IMR-90 (cell line): ENCODE measurements around the gene SEC22A. TPM values are rescaled to one million over a fixed set of nuclear protein-coding genes. Genes with fewer than 3 reads are reported as not detected.

Source experiments
- ATAC-seq: fragments of 200-7000 bp; cut with Tn5 transposase; 2 replicates; pipeline ENCODE4 v1.9.1; 2020; ENCODE audit warnings: low read depth, mild to moderate bottlenecking, moderate library complexity
- BruUV-seq: library from RNA; stranded (reverse); fragments of 400-500 nt; replicated peaks from 2 replicates; lab custom pipeline; 2021; lab: Mats Ljungman, UMichigan
- CTCF ChIA-PET: fragments of 300-600 bp; formaldehyde crosslinking; extraction: SDS; loops from one replicate; lab custom pipeline; 2021; ENCODE audit warnings: antibody characterized with exemption; lab: Yijun Ruan, JAX
- POLR2A ChIA-PET: fragments of 300-600 bp; sonication (Branson Sonifier 250); formaldehyde crosslinking; loops from one replicate; lab custom pipeline; 2022; ENCODE audit warnings: antibody characterized with exemption; ENCODE audit not compliant: unreplicated experiment; lab: Charles Lee
- DNase-seq: peaks from one replicate; pipeline ENCODE4 v3.0.0; 2013
- H2AFZ ChIP-seq: replicated peaks from 2 replicates; pipeline ENCODE3; 2013; ENCODE audit warnings: low read length, mild to moderate bottlenecking; ENCODE audit not compliant: poor library complexity
- H2AK5ac ChIP-seq: 2 replicates; pipeline ENCODE4 v1.6.1; 2013; ENCODE audit warnings: low read depth, low read length, inconsistent platforms
- H2AK9ac ChIP-seq: replicated peaks from 2 replicates; pipeline ENCODE3; 2013; ENCODE audit warnings: mild to moderate bottlenecking, low read depth, low read length, moderate library complexity; ENCODE audit not compliant: poor library complexity
- H2BK120ac ChIP-seq: 2 replicates; pipeline ENCODE4 v1.6.1; 2013; ENCODE audit warnings: low read depth, low read length, inconsistent platforms
- H2BK15ac ChIP-seq: 3 replicates; pipeline ENCODE4 v1.6.1; 2013; ENCODE audit warnings: low read depth, low read length, inconsistent platforms
- H2BK20ac ChIP-seq: 2 replicates; pipeline ENCODE4 v1.6.1; 2013; ENCODE audit warnings: low read depth, mild to moderate bottlenecking, inconsistent platforms, low read length, moderate library complexity
- H2BK5ac ChIP-seq: 2 replicates; pipeline ENCODE4 v1.6.1; 2013; ENCODE audit warnings: mild to moderate bottlenecking, low read depth, low read length, inconsistent platforms; ENCODE audit not compliant: poor library complexity, severe bottlenecking
- H3K14ac ChIP-seq: replicated peaks from 2 replicates; pipeline ENCODE4 v1.6.1; 2013; ENCODE audit warnings: low read depth, low read length, inconsistent platforms
- H3K18ac ChIP-seq: 2 replicates; pipeline ENCODE4 v1.6.1; 2013; ENCODE audit warnings: low read depth, low read length, control low read depth
- H3K23ac ChIP-seq: 2 replicates; pipeline ENCODE4 v1.6.1; 2013; ENCODE audit warnings: low read depth, low read length, inconsistent platforms
- H3K27ac ChIP-seq: 2 replicates; pipeline ENCODE4 v1.5.1; 2013; ENCODE audit warnings: mild to moderate bottlenecking, control low read depth, low read length; ENCODE audit not compliant: insufficient read depth
- H3K27me3 ChIP-seq: 2 replicates; pipeline ENCODE4 v1.6.1; 2013; ENCODE audit warnings: low read length; ENCODE audit not compliant: control insufficient read depth, insufficient read depth
- H3K36me3 ChIP-seq: 2 replicates; pipeline ENCODE4 v1.6.1; 2013; ENCODE audit warnings: low read length, mixed read lengths; ENCODE audit not compliant: control insufficient read depth, insufficient read depth
- H3K4ac ChIP-seq: 2 replicates; pipeline ENCODE4 v1.6.1; 2013; ENCODE audit warnings: low read depth, low read length, inconsistent platforms
- H3K4me1 ChIP-seq: 2 replicates; pipeline ENCODE4 v1.6.1; 2013; ENCODE audit warnings: low read length, mixed read lengths; ENCODE audit not compliant: control insufficient read depth, insufficient read depth
- H3K4me2 ChIP-seq: 2 replicates; pipeline ENCODE4 v1.6.1; 2013; ENCODE audit warnings: low read depth, mild to moderate bottlenecking, control low read depth, low read length, moderate library complexity
- H3K4me3 ChIP-seq: 2 replicates; pipeline ENCODE4 v1.5.1; 2013; ENCODE audit warnings: low read depth, mild to moderate bottlenecking, control low read depth, low read length, moderate library complexity; ENCODE audit not compliant: insufficient read depth
- H3K56ac ChIP-seq: 2 replicates; pipeline ENCODE4 v1.6.1; 2013; ENCODE audit warnings: low read length, inconsistent platforms; ENCODE audit not compliant: insufficient read depth; ENCODE audit errors: extremely low read depth
- H3K79me1 ChIP-seq, 2 experiments: 2 replicates each; pipeline ENCODE4 v1.6.1; 2013; ENCODE audit warnings: low read length in 2 of 2, inconsistent platforms in 1 of 2, low read depth in 1 of 2
- H3K9ac ChIP-seq: 2 replicates; pipeline ENCODE4 v1.6.1; 2013; ENCODE audit warnings: low read depth, low read length, control low read depth
- H3K9me1 ChIP-seq: 2 replicates; pipeline ENCODE4 v1.6.1; 2013; ENCODE audit warnings: low read length, inconsistent platforms; ENCODE audit not compliant: insufficient read depth
- H3K9me3 ChIP-seq: 2 replicates; pipeline ENCODE4 v1.6.1; 2013; ENCODE audit warnings: low read length; ENCODE audit not compliant: control insufficient read depth, insufficient read depth
- H4K20me1 ChIP-seq: 2 replicates; pipeline ENCODE4 v1.6.1; 2013; ENCODE audit warnings: low read length, inconsistent platforms; ENCODE audit not compliant: insufficient read depth
- H4K5ac ChIP-seq: 2 replicates; pipeline ENCODE4 v1.6.1; 2013; ENCODE audit warnings: mild to moderate bottlenecking, low read depth, low read length, control low read depth
- H4K8ac ChIP-seq, 2 experiments: 2 replicates each; pipeline ENCODE4 v1.6.1; 2013; ENCODE audit warnings: low read depth in 2 of 2, low read length in 2 of 2, control low read depth in 1 of 2, inconsistent platforms in 1 of 2
- H4K91ac ChIP-seq: 2 replicates; pipeline ENCODE4 v1.6.1; 2013; ENCODE audit warnings: low read depth, low read length, inconsistent platforms; ENCODE audit not compliant: insufficient read depth
- BHLHE40 ChIP-seq: fragments of 150-350 bp; IDR thresholded peaks from 2 replicates; pipeline ENCODE4 v1.6.1; 2016; ENCODE audit warnings: mild to moderate bottlenecking, low read depth, low read length
- CEBPB ChIP-seq: IDR thresholded peaks from 2 replicates; pipeline ENCODE4 v1.6.1; 2012; ENCODE audit warnings: low read depth, low read length, improper control_type of control experiment
- CHD1 ChIP-seq: IDR thresholded peaks from 2 replicates; pipeline ENCODE4 v1.6.1; 2012; ENCODE audit warnings: low read depth, low read length, improper control_type of control experiment
- CTCF ChIP-seq: conservative IDR thresholded peaks from 2 replicates; pipeline ENCODE4 v1.5.1; 2012; ENCODE audit warnings: mild to moderate bottlenecking, low read depth, low read length, improper control_type of control experiment
- ELK1 ChIP-seq: fragments of 150-350 bp; IDR thresholded peaks from 2 replicates; pipeline ENCODE4 v1.6.1; 2016; ENCODE audit warnings: low read depth, mild to moderate bottlenecking, low read length, moderate library complexity, borderline replicate concordance
- FOS ChIP-seq: fragments of 150-350 bp; IDR thresholded peaks from 2 replicates; pipeline ENCODE4 v1.6.1; 2016; ENCODE audit warnings: low read depth, low read length
- MAFK ChIP-seq: IDR thresholded peaks from 2 replicates; pipeline ENCODE4 v1.6.1; 2012; ENCODE audit warnings: low read depth, low read length, improper control_type of control experiment
- MAZ ChIP-seq: IDR thresholded peaks from 2 replicates; pipeline ENCODE4 v1.6.1; 2012; ENCODE audit warnings: low read depth, mild to moderate bottlenecking, low read length, improper control_type of control experiment, moderate library complexity, borderline replicate concordance
- MXI1 ChIP-seq: IDR thresholded peaks from 2 replicates; pipeline ENCODE4 v1.6.1; 2012; ENCODE audit warnings: low read depth, mild to moderate bottlenecking, low read length, moderate library complexity, borderline replicate concordance
- NFE2L2 ChIP-seq: fragments of 150-350 bp; IDR thresholded peaks from 2 replicates; pipeline ENCODE4 v1.6.1; 2016; ENCODE audit warnings: low read depth, mild to moderate bottlenecking, low read length
- POLR2A ChIP-seq: IDR thresholded peaks from 2 replicates; pipeline ENCODE4 v1.6.1; 2012; ENCODE audit warnings: mild to moderate bottlenecking, low read depth, low read length
- RAD21 ChIP-seq: IDR thresholded peaks from 2 replicates; pipeline ENCODE4 v1.6.1; 2012; ENCODE audit warnings: low read length, improper control_type of control experiment
- RCOR1 ChIP-seq: IDR thresholded peaks from 2 replicates; pipeline ENCODE4 v1.6.1; 2012; ENCODE audit warnings: mild to moderate bottlenecking, low read length, improper control_type of control experiment; ENCODE audit not compliant: insufficient replicate concordance
- RFX5 ChIP-seq: IDR thresholded peaks from 2 replicates; pipeline ENCODE4 v1.8.0; 2012; ENCODE audit warnings: low read depth, mild to moderate bottlenecking, low read length, moderate library complexity
- SMC3 ChIP-seq: fragments of 150-350 bp; IDR thresholded peaks from 2 replicates; pipeline ENCODE4 v1.6.1; 2016; ENCODE audit warnings: low read depth, mild to moderate bottlenecking, antibody characterized with exemption, low read length, moderate library complexity
- USF2 ChIP-seq: fragments of 150-350 bp; IDR thresholded peaks from 2 replicates; pipeline ENCODE4 v1.6.1; 2017; ENCODE audit warnings: mild to moderate bottlenecking, antibody characterized with exemption, low read length, low read depth
- WGBS, 2 experiments: methylation state at CpG; one replicate each; pipeline versions ENCODE4 v1.1.5 to v1.1.7; 2013; ENCODE audit warnings: missing lambda C conversion rate in 2 of 2; ENCODE audit not compliant: insufficient read length in 1 of 2; ENCODE audit errors: extremely low coverage in 2 of 2; 5-methylcytosine and 5-hydroxymethylcytosine counted together
- dilution Hi-C: fragments of 300-500 bp; cut with HindIII; formaldehyde crosslinking; loops from one replicate; pipeline ENCODE4 v1.14.3; 2018; ENCODE audit warnings: low sequenced_read_pairs; ENCODE audit not compliant: unreplicated experiment
- in situ Hi-C: fragments of 300-500 bp; cut with MboI; formaldehyde crosslinking; loops from 3 replicates; pipeline ENCODE4 v1.14.3; 2019; ENCODE audit warnings: low sequenced_read_pairs, inconsistent platforms, mixed read lengths
- intact Hi-C: fragments of 100-400 bp; cut with micrococcal nuclease; formaldehyde crosslinking; loops from 2 replicates; pipeline ENCODE4 v1.10.0; 2022
- polyA plus RNA-seq, 3 experiments: library from polyadenylated mRNA; depleted of rRNA; stranded (reverse); fragments of >200 nt; gene quantifications; 2 replicates each; pipeline ENCODE4 v1.2.3, GENCODE V29; 2012; ENCODE audit warnings: low replicate concordance in 1 of 3
- total RNA-seq: library from RNA; depleted of rRNA; stranded (reverse); fragments of >200 nt; gene quantifications from 2 replicates; pipeline ENCODE4 v1.2.3, GENCODE V29; 2012

Gene SEC22A
- total and polyA plus RNA-seq, 2 of the 4 experiments (the other 2 are of a cell fraction) = 17.5 to 36.0 TPM

GRCh38 chr3:123202451-123202850, 708 bp downstream of the SEC22A start:
- no peak overlapping the region; the same call in 1 of the 2 replicates for H4K91ac ChIP-seq
- peak overlapping the region; percentile 70 for H3K4me3 ChIP-seq
- no peak overlapping the region for H2BK15ac ChIP-seq
- peak overlapping the region; percentile 2; the same call in 1 of the 2 replicates for H3K27ac ChIP-seq
- ChIA-PET CTCF (interaction anchor here (1.2 kb wide), 1 partner anchor 17 kb away, joined by 4 read pairs; no protein-coding TSS in a partner anchor), POLR2A (no interaction called here)
- ATAC-seq (no peak), DNase-seq (peak; percentile 2)
- TF ChIP-seq CHD1 = no peak
- no peak for TF ChIP-seq ELK1
- no peak for TF ChIP-seq RFX5
- no peak for TF ChIP-seq CEBPB
- no peak for TF ChIP-seq CTCF
- TF ChIP-seq FOS = no peak
- TF ChIP-seq RAD21 = no peak
- TF ChIP-seq NFE2L2 = no peak
- TF ChIP-seq POLR2A = no peak
- no peak for TF ChIP-seq RCOR1
- no peak for TF ChIP-seq USF2
- TF ChIP-seq MAZ = no peak
- TF ChIP-seq MAFK = no peak
- no peak for TF ChIP-seq SMC3
- no peak for TF ChIP-seq MXI1
- TF ChIP-seq BHLHE40 = no peak
- H2BK20ac ChIP-seq = no peak overlapping the region
- 0 out of 2 replicates have a peak, but pooled peaks cover 1% of the 10 kb centered on the region for H3K4me1 ChIP-seq
- H2BK120ac ChIP-seq = no peak overlapping the region
- H3K14ac ChIP-seq = peak overlapping the region; percentile 76
- H3K4me2 ChIP-seq = peak overlapping the region; percentile 79
- H4K8ac ChIP-seq = peak overlapping the region; percentile 85 to 98; a peak in 2 of 4 replicates
- dilution Hi-C loops = no loop called here
- no peaks in the 10 kb centered on the region for H3K27me3 ChIP-seq
- H2BK5ac ChIP-seq = peak overlapping the region; percentile 55
- WGBS, 2 experiments = no CpG with 5 or more reads among the region's 7 CpGs
- H3K9ac ChIP-seq = peak overlapping the region; percentile 79
- no peak overlapping the region for H3K18ac ChIP-seq
- in situ Hi-C loops = no loop called here
- peak overlapping the region; percentile 71; the same call in 1 of the 2 replicates for H3K23ac ChIP-seq
- intact Hi-C loops = no loop called here
- peak overlapping the region; percentile 99 for H2AFZ ChIP-seq
- H4K20me1 ChIP-seq = no peaks in the 10 kb centered on the region
- no peaks in the 10 kb centered on the region for H3K9me3 ChIP-seq
- peak overlapping the region; percentile 92 for H3K4ac ChIP-seq
- TSS peak; percentile 63 for BruUV-seq
- no peak overlapping the region; the same call in 1 of the 2 replicates for H4K5ac ChIP-seq
- no peaks in the 10 kb centered on the region for H3K36me3 ChIP-seq
- H3K79me1 ChIP-seq = peaks cover 20 to 41% of the 10 kb centered on the region in 2 experiments
- peak overlapping the region; percentile 15; the same call in 1 of the 2 replicates for H2AK5ac ChIP-seq
- H3K9me1 ChIP-seq = peaks cover 3% of the 10 kb centered on the region
- peak overlapping the region; percentile 94 for H2AK9ac ChIP-seq
- H3K56ac ChIP-seq = peak overlapping the region; percentile 31
